KBM-7 (cell line): ENCODE measurements around the gene TNFRSF4.

ENCODE experiments used
- DNase-seq: peaks from one replicate; pipeline ENCODE4 v3.0.0-alpha.2; 2015
- in situ Hi-C: fragments of 300-500 bp; cut with MboI; formaldehyde crosslinking; loops from 2 replicates; pipeline ENCODE4 v1.14.3; 2020; ENCODE audit warnings: low sequenced_read_pairs, low pct_unique_long_range_greater_than_20kb, mixed read lengths

Gene TNFRSF4

GRCh38 chr1:1166642-1167397 lies 47.1 kb downstream of the TNFRSF4 start:
- in situ Hi-C loops: no loop called here
- no peak for DNase-seq

GRCh38 chr1:1165900-1166421 lies 48.0 kb downstream of the TNFRSF4 start:
- DNase-seq: no peak
- in situ Hi-C loops: no loop called here

- in situ Hi-C loops: no loop called here
- no peak for DNase-seq
Observed at GRCh38 chr1:1165485-1165884, 48.5 kb downstream of the TNFRSF4 start.

GRCh38 chr1:1164701-1165451 lies 49.1 kb downstream of the TNFRSF4 start:
- no peak for DNase-seq
- in situ Hi-C loops: no loop called here

GRCh38 chr1:1164361-1164700 lies 49.6 kb downstream of the TNFRSF4 start:
- in situ Hi-C loops: no loop called here
- DNase-seq: no peak

GRCh38 chr1:1163538-1164070 lies 50.3 kb downstream of the TNFRSF4 start:
- in situ Hi-C loops: no loop called here
- DNase-seq: no peak

GRCh38 chr1:1162597-1163537 lies 51.1 kb downstream of the TNFRSF4 start:
- DNase-seq: no peak
- in situ Hi-C loops: no loop called here

GRCh38 chr1:1161683-1162079 lies 52.3 kb downstream of the TNFRSF4 start:
- no peak for DNase-seq
- in situ Hi-C loops: no loop called here
